NCI-H1436 (cell line): Measurements from ENCODE around the gene USP13.
"Not testable (repeated sequence)": the region's sequence is repeated elsewhere in the genome, so short reads cannot be mapped to it uniquely, and the experiment has no call there.

Experiments used
- DNase-seq: peaks from one replicate; lab custom pipeline; 2025; lab: John Stamatoyannopoulos, UW

Gene USP13

DNA sequence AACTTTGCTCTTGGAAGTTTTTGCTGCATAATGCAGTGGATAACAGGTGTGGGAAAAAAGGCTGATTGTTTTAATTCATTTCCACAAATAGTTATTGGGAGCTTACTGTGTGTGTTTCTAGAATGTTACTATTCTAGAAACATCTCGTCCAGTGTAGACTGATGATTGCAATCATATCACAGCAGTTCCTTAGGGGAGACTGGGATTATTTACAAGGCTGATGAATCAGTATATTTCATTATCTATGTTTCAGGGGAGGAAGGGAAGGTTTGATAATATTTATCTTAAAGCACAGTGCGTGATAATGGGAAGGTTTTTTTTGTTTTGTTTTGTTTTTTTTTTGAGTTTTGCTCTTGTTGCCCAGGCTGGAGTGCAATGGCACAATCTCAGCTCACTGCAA, 2.4 kb downstream of the USP13 start:
- no peak for DNase-seq

DNA sequence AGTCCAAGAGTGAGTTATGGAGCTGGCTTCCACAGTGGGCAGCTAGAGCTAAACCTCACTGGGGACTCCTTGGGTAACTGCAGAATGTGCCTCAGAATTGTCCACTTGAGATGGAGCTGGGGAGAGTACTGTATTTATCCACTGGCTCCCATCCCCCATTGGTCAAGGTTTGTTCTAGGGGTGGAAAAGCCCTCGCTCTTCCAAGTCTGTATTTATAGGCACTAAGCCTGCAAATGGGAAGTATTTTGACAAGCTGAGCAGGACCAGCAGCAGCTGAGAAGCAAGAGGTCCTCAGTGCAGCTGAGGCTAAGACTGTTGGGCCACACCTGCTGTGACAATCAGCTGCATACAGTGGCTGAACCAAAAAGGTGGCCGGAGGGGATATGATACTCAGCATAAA, 5.8 kb downstream of the USP13 start:
- DNase-seq, result no peak

- DNase-seq, result no peak
These were observed 8.0 kb downstream of the USP13 start for GRCh38 chr3:179660872-179661271.

- no peak for DNase-seq
These were observed 8.9 kb downstream of the USP13 start for GRCh38 chr3:179661777-179662176.

GRCh38 chr3:179663093-179663492, 10.3 kb downstream of the USP13 start:
- DNase-seq, result no peak

DNA sequence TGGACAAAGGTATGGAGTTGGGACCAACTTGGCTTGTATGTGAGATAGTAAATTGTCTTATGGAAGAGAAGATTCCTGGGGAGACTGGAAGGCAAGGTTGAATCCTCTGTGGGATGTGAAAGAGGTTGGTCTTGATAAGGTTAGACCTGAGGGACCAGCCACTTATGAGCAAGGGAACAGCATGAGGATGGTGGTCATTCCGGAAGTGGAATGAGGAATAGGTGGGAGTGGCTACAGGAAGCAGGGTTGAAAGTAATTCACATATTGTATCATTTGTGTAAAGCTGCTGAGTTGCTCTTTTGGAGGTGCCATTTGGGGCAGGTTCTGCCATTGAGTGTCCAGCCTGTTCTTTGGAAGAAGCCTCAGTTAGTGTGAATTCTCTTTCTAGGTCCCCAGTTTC, 13.2 kb downstream of the USP13 start:
- DNase-seq, result no peak

DNA sequence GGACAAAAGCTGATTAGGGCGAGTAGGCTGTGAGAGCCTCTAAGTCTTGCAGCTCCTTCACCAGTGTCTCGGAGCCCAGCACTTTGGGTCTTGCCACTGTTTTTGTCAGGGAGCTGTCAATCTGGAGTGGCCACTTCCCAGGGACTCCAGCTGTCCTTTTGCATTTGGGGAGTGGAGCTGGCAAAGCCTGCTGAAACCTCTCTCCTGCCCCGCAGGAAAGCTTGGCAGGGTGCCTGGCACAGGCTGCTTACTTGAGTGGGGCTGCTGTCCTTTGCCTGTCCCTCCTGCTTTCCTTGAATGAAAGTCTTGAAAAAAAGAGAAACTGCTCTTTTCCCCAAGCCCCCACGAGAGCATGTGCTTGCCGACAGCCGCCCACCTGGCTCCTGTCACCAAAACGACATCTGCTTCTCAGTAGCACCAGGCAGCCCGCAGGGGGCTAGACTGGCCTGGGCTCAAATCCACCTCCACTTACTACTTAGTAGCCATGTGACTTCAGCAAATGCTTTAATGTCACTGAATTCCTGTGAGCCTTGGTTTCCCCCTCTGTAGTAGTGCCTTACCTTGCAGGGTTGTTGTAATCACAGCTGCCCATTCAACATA, 13.7 kb downstream of the USP13 start:
- no peak for DNase-seq

GRCh38 chr3:179668429-179668828, 15.6 kb downstream of the USP13 start:
- no peak for DNase-seq

- no peak for DNase-seq
These were observed 17.5 kb downstream of the USP13 start for GRCh38 chr3:179670311-179670710.

DNA sequence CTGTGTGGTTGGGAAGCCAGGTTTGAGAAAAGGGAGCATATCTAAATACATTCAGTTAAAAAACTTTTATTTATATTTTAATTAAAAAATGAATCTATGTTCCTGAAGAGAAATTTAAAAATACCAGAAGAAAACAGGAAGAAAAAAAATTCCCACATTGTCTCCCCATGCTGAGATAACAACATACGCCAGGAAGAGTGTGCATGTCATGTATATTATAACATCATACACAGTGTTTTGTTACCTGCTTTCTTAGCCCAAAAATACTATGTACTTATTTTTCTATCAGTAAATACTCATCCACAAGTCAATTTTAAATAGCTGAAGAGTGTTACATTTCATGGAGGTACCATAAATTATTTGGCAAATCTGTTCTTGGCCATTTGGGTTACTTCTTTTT, 18.5 kb downstream of the USP13 start:
- no peak for DNase-seq

DNA sequence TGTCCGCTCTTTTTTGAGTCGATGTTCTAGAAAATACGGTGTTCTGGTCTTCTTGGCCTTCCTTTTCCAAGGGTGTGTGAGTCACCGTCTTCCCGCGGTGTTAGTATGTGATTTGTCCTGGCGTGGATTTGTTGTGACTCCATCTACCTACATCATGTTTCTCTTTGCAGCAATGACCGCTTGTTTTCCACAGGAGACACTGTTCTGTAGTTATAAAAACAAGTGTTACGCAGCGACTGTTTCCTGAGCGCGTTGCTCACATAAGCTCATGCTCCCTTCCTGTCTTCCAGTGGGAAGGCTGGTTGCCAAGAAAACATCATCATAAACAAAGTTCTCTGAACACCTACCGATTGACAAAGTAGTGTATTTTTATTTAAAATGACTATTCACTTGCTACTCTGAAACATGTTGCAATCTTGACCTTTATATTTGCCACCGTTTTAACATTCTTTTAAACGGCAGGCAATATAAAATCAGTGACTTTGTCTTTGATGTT, 19.0 kb downstream of the USP13 start:
- DNase-seq, result no peak

- no peak for DNase-seq
These were observed 20.1 kb downstream of the USP13 start for GRCh38 chr3:179672918-179673317.

DNA sequence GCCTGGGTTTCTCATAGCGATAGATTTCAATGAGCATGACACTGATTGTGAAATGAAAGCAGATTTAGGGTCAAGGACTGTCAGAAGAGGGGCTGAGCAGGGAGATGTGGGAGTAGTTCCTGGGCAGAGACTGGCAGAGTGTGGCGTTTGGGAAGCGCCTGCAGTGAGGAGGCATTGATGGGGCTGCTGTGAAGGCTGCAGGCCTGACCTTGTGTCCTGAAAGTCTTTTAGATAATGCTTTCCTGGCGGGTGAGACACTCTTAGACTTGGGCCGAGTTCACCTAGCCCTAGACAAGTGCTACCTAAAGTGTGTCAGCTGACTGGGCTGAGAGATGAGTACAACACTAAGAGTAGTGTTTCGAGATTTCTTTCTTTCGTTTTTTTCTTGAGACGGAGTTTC, 20.7 kb downstream of the USP13 start:
- DNase-seq, result no peak

- no peak for DNase-seq
These were observed 23.2 kb downstream of the USP13 start for GRCh38 chr3:179676081-179676480.

- no peak for DNase-seq
These were observed 25.0 kb downstream of the USP13 start for GRCh38 chr3:179677884-179678283.

DNA sequence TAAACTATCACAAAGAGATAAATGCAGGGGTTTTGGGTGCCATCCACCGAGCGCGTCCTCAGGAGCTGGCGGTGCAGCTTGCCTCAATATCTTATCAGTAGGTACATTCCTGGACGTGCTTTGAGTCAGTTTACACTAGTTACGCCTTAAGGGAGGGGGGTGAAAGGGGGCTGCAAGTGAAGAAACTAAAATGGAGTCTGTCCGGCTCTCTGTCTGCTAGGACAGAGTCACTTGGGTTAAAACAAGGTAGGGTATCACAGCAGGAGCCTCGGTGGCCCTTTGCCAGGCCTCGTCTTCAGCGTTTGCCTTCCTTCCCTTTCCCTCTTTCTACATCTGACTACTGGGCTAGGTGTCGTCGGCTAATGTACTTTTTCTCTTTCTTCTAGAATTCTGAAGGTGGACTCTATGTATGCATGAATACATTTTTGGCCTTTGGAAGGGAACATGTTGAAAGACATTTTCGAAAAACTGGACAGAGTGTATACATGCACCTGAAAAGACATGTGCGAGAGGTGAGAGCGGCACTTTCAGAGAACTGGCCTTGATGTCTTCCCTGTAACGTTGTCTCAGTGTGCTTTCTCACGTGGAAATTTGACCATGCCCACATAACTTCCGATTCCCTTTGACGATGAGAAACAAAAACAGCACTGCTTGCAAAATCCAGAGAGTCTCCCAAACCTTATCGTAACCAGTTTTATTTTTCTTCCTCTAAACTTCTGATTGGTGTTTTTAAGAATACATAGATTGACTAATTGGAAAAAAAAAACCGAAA, 28.8 kb downstream of the USP13 start:
- DNase-seq, result no peak

DNA sequence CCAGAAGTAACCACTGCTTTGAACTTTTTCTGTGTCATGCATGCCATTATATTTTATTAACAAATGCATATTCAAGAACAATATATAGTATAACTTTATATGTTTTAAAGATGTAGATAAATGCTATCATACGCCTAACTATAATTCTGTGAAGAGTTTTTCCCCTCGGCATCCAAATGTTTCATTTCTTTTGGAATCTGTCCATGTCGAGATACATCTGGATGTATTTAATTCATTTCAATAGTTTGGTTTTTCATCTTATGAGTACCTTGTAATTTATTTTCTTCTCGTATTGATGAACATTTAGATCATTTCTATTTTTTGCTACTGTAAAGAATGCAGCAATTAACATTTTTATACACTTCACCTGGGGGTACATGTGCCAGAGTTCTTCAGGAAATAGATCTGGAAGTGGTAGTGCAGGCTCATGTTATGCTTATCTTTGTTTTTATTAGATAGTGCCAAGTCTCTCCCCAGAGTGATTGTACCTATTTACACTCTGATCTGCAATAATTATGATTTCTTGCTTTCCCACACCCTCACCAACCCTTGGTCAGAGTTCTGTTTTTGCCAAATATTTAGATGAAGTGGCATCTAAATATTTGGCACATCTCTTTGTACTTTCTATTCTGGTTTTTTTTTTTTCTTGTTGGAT, 29.7 kb downstream of the USP13 start:
- DNase-seq, result no peak

DNA sequence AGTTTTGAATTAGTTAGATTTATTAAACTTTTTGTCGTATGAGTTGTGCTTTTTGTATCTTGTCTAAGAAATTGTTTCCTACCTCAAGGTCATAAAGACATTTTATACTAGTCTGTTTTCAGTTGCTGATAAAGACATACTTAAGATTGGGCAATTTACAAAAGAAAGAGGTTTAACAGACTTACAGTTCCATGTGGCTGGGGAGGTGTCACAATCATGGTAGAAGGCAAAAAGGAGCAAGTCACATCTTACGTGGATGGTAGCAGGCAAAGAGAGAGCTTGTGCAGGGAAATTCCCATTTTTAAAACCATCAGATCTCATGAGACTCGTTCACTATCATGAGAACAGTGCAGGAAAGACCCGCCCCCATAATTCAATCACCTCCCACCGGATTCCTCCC, 30.4 kb downstream of the USP13 start:
- not testable (repeated sequence) for DNase-seq

DNA sequence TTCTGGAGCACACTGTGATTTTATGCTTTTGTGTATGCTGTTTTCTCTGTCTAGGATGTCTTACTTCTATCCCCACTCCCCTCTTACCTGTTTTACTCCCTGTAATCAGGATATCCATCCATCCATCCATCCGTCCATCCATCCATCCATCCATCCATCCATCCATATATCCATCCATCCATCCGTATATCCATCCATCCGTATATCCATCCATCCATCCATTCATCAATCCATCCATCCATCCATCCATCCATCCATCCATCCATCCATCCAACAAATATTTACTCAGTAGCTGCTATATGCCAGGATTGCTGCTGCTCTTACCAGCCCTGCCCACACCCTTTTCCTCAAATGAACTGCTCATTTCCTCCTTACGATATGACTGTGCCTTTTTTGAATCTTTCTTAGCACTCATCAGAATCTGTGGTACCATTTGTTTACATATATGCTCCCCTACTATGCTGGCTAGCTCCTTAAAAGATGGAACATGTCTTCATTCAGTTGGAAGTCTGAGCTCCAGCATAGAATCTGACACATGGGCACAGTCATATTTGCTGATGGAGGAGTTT, 35.2 kb downstream of the USP13 start:
- DNase-seq, result no peak

DNA sequence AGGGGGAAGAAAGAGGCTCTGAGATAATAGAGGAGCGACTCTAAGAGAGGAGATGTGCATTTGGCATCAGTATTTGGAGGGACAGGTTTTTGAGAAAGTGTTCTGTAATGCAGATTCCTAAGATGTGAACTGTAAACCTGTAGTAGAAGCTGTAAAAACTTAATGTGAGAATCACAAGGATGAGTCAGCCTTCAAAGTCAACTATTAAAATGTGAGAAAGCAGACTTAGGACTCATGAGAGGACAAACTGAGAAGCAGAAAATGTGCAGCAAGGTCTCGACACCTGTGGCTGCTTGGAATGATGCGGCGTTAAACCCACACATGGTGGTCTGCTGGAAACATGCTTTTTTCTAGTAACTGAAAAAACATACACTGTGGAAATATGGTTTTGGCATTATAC, 36.0 kb downstream of the USP13 start:
- DNase-seq, result no peak

DNA sequence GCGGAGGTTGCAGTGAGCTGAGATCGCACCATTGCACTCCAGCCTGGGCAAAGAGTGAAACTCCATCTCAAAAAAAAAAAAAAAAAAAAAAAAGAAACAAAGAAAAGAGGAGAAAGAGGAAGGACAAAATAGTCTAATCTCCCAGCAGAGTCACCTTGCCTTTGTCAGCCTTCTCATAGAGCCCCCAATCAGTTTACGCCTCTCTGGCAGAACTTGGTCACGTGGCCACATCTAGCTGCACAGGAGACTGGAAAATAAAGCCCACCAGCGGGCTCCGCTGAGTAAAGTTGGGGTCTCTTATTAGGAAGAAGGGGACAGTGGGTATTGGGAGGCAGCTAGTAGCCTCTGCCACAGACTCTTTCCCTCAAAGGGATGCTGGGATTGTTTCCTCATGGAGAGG, 41.9 kb downstream of the USP13 start:
- DNase-seq, result no peak

GRCh38 chr3:179695672-179696313, 43.0 kb downstream of the USP13 start:
- DNase-seq, result no peak
